DMS 273 (cell line): ENCODE measurements around the gene SERTAD3.
"Not testable (repeated sequence)": the region's sequence is repeated elsewhere in the genome, so short reads cannot be mapped to it uniquely, and the experiment has no call there.

Experiments used
- DNase-seq: peaks from one replicate; lab custom pipeline; 2025; ENCODE audit not compliant: unreplicated experiment; lab: John Stamatoyannopoulos, UW

The SERTAD3 gene

GRCh38 chr19:40411958-40412499 lies 32.1 kb downstream of the SERTAD3 start:
- DNase-seq: no peak

GRCh38 chr19:40411125-40411842 lies 32.9 kb downstream of the SERTAD3 start:
- DNase-seq: no peak

GRCh38 chr19:40410030-40410389 lies 34.1 kb downstream of the SERTAD3 start:
- DNase-seq: peak; percentile 43

- not testable (repeated sequence) for DNase-seq
These were observed 35.6 kb downstream of the SERTAD3 start for GRCh38 chr19:40408598-40408925.

GRCh38 chr19:40407714-40408597 lies 36.2 kb downstream of the SERTAD3 start:
- DNase-seq: no peak

- peak; percentile 89 for DNase-seq
These were observed 40.7 kb downstream of the SERTAD3 start for GRCh38 chr19:40403262-40403984.

GRCh38 chr19:40400559-40400958 lies 43.6 kb downstream of the SERTAD3 start:
- no peak for DNase-seq

GRCh38 chr19:40398417-40399131 lies 45.6 kb downstream of the SERTAD3 start:
- no peak for DNase-seq

GRCh38 chr19:40397568-40397906 lies 46.6 kb downstream of the SERTAD3 start:
- DNase-seq: no peak

GRCh38 chr19:40396886-40397567 lies 47.1 kb downstream of the SERTAD3 start:
- DNase-seq: no peak

- DNase-seq: no peak
These were observed 48.2 kb downstream of the SERTAD3 start for GRCh38 chr19:40395956-40396355.

GRCh38 chr19:40394816-40395210 lies 49.3 kb downstream of the SERTAD3 start:
- no peak for DNase-seq

GRCh38 chr19:40393894-40394815 lies 50.0 kb downstream of the SERTAD3 start:
- DNase-seq: no peak

- DNase-seq: peak; percentile 50
These were observed 51.1 kb downstream of the SERTAD3 start for GRCh38 chr19:40392894-40393517.

GRCh38 chr19:40392123-40392522 lies 52.0 kb downstream of the SERTAD3 start:
- no peak for DNase-seq
